ENCODE results near the gene PPP3R1. TPM values are rescaled to one million over a fixed set of nuclear protein-coding genes. Genes with fewer than 3 reads are reported as not detected.

PPP3R1 gene
- total and polyA plus RNA-seq, 4 donors, result 2.4 to 42.5 (median 18.3) TPM

GRCh38 chr2:68295516-68295915, 43.2 kb upstream of the PPP3R1 start:
- Histone ChIP-seq H3K4me1 (ENCODE audit: control insufficient read depth in 4 of 4, insufficient read depth in 4 of 4, low read length in 3 of 4) (no peaks in the 10 kb centered on the region), H3K9me3 (ENCODE audit: control insufficient read depth in 4 of 4, low read length in 3 of 4) (no peaks in the 10 kb centered on the region), H3K36me3 (ENCODE audit: control insufficient read depth in 4 of 4, insufficient read depth in 3 of 4, low read depth in 1 of 4, low read length in 3 of 4) (no peaks in the 10 kb centered on the region), H3K4me3 (ENCODE audit: low read depth in 1 of 3, low read length in 3 of 3) (no peak overlapping the region), H3K27ac (ENCODE audit: low read depth in 1 of 2, low read length in 2 of 2) (no peak overlapping the region), H3K27me3 (ENCODE audit: control insufficient read depth in 4 of 4, insufficient read depth in 4 of 4, low read length in 3 of 4) (no peaks in the 10 kb centered on the region), H3K9ac (ENCODE audit: low read depth in 1 of 2, low read length in 2 of 2) (no peak overlapping the region)
- DNase-seq (ENCODE audit: low spot score), result no peak
- TF ChIP-seq MAX (IDR thresholded peaks at IDR 0.05), result no peak
- TF ChIP-seq ZBTB33 (IDR thresholded peaks at IDR 0.05), result no peak
- no peak for TF ChIP-seq YY1 (IDR thresholded peaks at IDR 0.05)
- no peak for TF ChIP-seq FOXA2 (IDR thresholded peaks at IDR 0.05)
- TF ChIP-seq RXRA (IDR thresholded peaks at IDR 0.05), result no peak
- TF ChIP-seq ATF3 (IDR thresholded peaks at IDR 0.05), result no peak
- no peak for TF ChIP-seq JUND (IDR thresholded peaks at IDR 0.05)
- no peak for TF ChIP-seq EGR1 (IDR thresholded peaks at IDR 0.05; ENCODE audit: low read depth in 2 of 2)
- TF ChIP-seq SP1 (IDR thresholded peaks at IDR 0.05), result no peak

GRCh38 chr2:68294913-68295312, 42.6 kb upstream of the PPP3R1 start:
- no peak overlapping the region for H3K27ac ChIP-seq (ENCODE audit: low read depth in 1 of 2, low read length in 2 of 2)
- no peak for DNase-seq (ENCODE audit: low spot score)
- no peaks in the 10 kb centered on the region for H3K36me3 ChIP-seq (ENCODE audit: control insufficient read depth in 4 of 4, insufficient read depth in 3 of 4, low read depth in 1 of 4, low read length in 3 of 4)
- 64% methylated on average over 2 of the region's 2 CpGs for WGBS
- H3K4me1 ChIP-seq (ENCODE audit: control insufficient read depth in 4 of 4, insufficient read depth in 4 of 4, low read length in 3 of 4), result no peaks in the 10 kb centered on the region
- H3K9ac ChIP-seq (ENCODE audit: low read depth in 1 of 2, low read length in 2 of 2), result no peak overlapping the region
- H3K9me3 ChIP-seq (ENCODE audit: control insufficient read depth in 4 of 4, low read length in 3 of 4), result no peaks in the 10 kb centered on the region
- H3K4me3 ChIP-seq (ENCODE audit: low read depth in 1 of 3, low read length in 3 of 3), result no peak overlapping the region
- no peak for TF ChIP-seq HNF4G (IDR thresholded peaks at IDR 0.05)
- no peak for TF ChIP-seq YY1 (IDR thresholded peaks at IDR 0.05)
- TF ChIP-seq FOXA1 (IDR thresholded peaks at IDR 0.05), result no peak
- TF ChIP-seq SP1 (IDR thresholded peaks at IDR 0.05), result no peak
- TF ChIP-seq GABPA (IDR thresholded peaks at IDR 0.05 in 1 of 2, conservative IDR thresholded peaks at IDR 0.05 in 1 of 2), result no peak
- TF ChIP-seq ZBTB33 (IDR thresholded peaks at IDR 0.05), result no peak
- TF ChIP-seq ATF3 (IDR thresholded peaks at IDR 0.05), result no peak
- TF ChIP-seq MAX (IDR thresholded peaks at IDR 0.05), result no peak
- no peak for TF ChIP-seq TAF1 (conservative IDR thresholded peaks at IDR 0.05)
- no peaks in the 10 kb centered on the region for H3K27me3 ChIP-seq (ENCODE audit: control insufficient read depth in 4 of 4, insufficient read depth in 4 of 4, low read length in 3 of 4)

- no peak overlapping the region for H3K4me3 ChIP-seq (ENCODE audit: low read depth in 1 of 3, low read length in 3 of 3)
- H3K36me3 ChIP-seq (ENCODE audit: control insufficient read depth in 4 of 4, insufficient read depth in 3 of 4, low read depth in 1 of 4, low read length in 3 of 4), result no peaks in the 10 kb centered on the region
- 92% methylated on average over 3 of the region's 3 CpGs for WGBS
- no peak for DNase-seq (ENCODE audit: low spot score)
- H3K27ac ChIP-seq (ENCODE audit: low read depth in 1 of 2, low read length in 2 of 2), result no peak overlapping the region
- no peak overlapping the region for H3K9ac ChIP-seq (ENCODE audit: low read depth in 1 of 2, low read length in 2 of 2)
- H3K4me1 ChIP-seq (ENCODE audit: control insufficient read depth in 4 of 4, insufficient read depth in 4 of 4, low read length in 3 of 4), result no peaks in the 10 kb centered on the region
- no peaks in the 10 kb centered on the region for H3K9me3 ChIP-seq (ENCODE audit: control insufficient read depth in 4 of 4, low read length in 3 of 4)
- H3K27me3 ChIP-seq (ENCODE audit: control insufficient read depth in 4 of 4, insufficient read depth in 4 of 4, low read length in 3 of 4), result no peaks in the 10 kb centered on the region
- TF ChIP-seq TAF1 (conservative IDR thresholded peaks at IDR 0.05) (no peak), NR2F2 (IDR thresholded peaks at IDR 0.05) (no peak), EGR1 (IDR thresholded peaks at IDR 0.05; ENCODE audit: low read depth in 2 of 2) (no peak), SP1 (IDR thresholded peaks at IDR 0.05) (no peak), FOXA2 (IDR thresholded peaks at IDR 0.05) (no peak), CTCF (IDR thresholded peaks at IDR 0.05; ENCODE audit: low read depth, low read length, missing input control) (no peak), JUND (IDR thresholded peaks at IDR 0.05) (no peak), ZBTB33 (IDR thresholded peaks at IDR 0.05) (no peak), FOXA1 (IDR thresholded peaks at IDR 0.05) (no peak), YY1 (IDR thresholded peaks at IDR 0.05) (no peak), HNF4A (conservative IDR thresholded peaks at IDR 0.05) (no peak), RXRA (IDR thresholded peaks at IDR 0.05) (no peak), MAX (IDR thresholded peaks at IDR 0.05) (no peak), GABPA (IDR thresholded peaks at IDR 0.05 in 1 of 2, conservative IDR thresholded peaks at IDR 0.05 in 1 of 2) (no peak)
These were observed 41.9 kb upstream of the PPP3R1 start for GRCh38 chr2:68294187-68294586.
